ENCODE data around the gene ARMC2. TPM values are rescaled to one million over a fixed set of nuclear protein-coding genes. Genes with fewer than 3 reads are reported as not detected.

ARMC2 gene
- total RNA-seq, 1 donor from 2014 or later = 10.1 TPM

DNA sequence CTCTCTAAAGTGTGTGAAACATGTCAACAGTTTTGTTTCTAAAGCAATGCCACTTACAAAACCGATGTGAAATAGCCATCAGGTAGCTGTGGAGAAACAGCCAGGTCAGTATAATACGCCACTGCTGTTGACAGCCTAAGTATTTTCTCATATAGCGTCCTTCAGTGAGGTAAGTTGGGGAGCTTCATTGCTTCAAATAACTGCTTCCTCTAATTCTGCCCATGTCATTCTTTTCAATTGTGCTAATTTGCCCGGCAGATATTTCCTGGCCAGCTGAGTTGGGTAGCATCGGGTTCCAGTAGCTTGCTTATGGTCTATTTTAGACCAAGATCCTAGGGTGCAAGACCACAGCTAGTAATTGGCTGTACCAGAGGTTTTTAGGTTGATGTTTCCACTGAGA, 2.1 kb upstream of the ARMC2 start:
- TF ChIP-seq, protein P1, sequence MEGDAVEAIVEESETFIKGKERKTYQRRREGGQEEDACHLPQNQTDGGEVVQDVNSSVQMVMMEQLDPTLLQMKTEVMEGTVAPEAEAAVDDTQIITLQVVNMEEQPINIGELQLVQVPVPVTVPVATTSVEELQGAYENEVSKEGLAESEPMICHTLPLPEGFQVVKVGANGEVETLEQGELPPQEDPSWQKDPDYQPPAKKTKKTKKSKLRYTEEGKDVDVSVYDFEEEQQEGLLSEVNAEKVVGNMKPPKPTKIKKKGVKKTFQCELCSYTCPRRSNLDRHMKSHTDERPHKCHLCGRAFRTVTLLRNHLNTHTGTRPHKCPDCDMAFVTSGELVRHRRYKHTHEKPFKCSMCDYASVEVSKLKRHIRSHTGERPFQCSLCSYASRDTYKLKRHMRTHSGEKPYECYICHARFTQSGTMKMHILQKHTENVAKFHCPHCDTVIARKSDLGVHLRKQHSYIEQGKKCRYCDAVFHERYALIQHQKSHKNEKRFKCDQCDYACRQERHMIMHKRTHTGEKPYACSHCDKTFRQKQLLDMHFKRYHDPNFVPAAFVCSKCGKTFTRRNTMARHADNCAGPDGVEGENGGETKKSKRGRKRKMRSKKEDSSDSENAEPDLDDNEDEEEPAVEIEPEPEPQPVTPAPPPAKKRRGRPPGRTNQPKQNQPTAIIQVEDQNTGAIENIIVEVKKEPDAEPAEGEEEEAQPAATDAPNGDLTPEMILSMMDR (conservative IDR thresholded peaks at IDR 0.05) = no peak
- H3K4me3 Mint-ChIP-seq = peak overlapping the region; percentile 74
- H3K9me3 Mint-ChIP-seq = no peaks in the 10 kb centered on the region
- H3K27me3 Mint-ChIP-seq (ENCODE audit: low read depth) = peaks cover 8% of the 10 kb centered on the region
- no peaks in the 10 kb centered on the region for H3K36me3 Mint-ChIP-seq (ENCODE audit: low read depth)
- DNase-seq (ENCODE audit: low read depth, low spot score) = no peak
- H3K4me1 Mint-ChIP-seq = peaks cover 13% of the 10 kb centered on the region
- no peak overlapping the region for H3K27ac Mint-ChIP-seq (ENCODE audit: unreplicated experiment)

DNA sequence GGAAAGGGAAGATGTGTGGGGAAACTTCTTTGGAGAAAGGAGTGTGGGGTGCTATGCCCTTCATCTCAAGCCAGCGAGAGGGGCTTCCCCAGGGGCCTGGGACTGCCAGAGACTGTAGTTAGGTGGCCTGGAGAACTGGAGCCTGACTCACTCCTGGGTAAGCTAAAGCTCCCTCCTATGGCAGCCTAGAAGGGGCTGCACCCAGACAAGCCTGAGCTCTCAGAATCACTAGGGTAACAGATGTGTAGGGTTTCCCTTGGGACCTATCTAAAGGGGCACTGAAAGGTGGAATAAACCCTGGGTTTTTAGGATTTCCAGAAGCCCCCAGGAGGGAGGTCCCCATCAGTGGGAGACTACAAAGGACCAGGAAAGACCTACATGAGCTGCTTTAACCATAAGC, 1.6 kb upstream of the ARMC2 start:
- Mint-ChIP-seq H3K4me1 (peaks cover 13% of the 10 kb centered on the region), H3K4me3 (peak overlapping the region; percentile 74), H3K36me3 (ENCODE audit: low read depth) (no peaks in the 10 kb centered on the region), H3K9me3 (no peaks in the 10 kb centered on the region), H3K27ac (ENCODE audit: unreplicated experiment) (no peak overlapping the region), H3K27me3 (ENCODE audit: low read depth) (peaks cover 3% of the 10 kb centered on the region)
- DNase-seq (ENCODE audit: low read depth, low spot score) = no peak
- TF ChIP-seq, protein P1 (conservative IDR thresholded peaks at IDR 0.05) = no peak

DNA sequence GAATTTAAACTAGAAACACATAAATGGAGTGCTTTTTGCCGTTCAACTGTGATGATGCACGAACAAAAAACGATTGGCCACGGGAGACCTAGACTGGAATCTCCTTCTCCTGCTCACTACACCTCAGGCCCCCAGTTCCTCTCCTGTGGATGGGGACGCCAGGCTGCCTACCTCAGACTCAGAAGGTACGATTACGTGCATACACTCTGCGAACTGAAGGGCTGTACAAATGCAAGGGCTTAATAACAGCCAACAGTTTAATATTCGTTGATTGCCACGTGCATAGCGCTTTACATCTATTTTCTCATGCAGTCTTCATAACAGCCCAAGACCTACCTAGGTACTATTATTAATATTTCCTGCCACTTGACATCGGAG, 495 bp upstream of the ARMC2 start:
- no peak for DNase-seq (ENCODE audit: low read depth, low spot score)
- Mint-ChIP-seq H3K27me3 (ENCODE audit: low read depth) (no peaks in the 10 kb centered on the region), H3K9me3 (no peaks in the 10 kb centered on the region), H3K27ac (ENCODE audit: unreplicated experiment) (no peak overlapping the region), H3K4me1 (peaks cover 13% of the 10 kb centered on the region), H3K4me3 (peak overlapping the region; percentile 88), H3K36me3 (ENCODE audit: low read depth) (no peaks in the 10 kb centered on the region)
- TF ChIP-seq, protein P1 (conservative IDR thresholded peaks at IDR 0.05) = no peak

DNA sequence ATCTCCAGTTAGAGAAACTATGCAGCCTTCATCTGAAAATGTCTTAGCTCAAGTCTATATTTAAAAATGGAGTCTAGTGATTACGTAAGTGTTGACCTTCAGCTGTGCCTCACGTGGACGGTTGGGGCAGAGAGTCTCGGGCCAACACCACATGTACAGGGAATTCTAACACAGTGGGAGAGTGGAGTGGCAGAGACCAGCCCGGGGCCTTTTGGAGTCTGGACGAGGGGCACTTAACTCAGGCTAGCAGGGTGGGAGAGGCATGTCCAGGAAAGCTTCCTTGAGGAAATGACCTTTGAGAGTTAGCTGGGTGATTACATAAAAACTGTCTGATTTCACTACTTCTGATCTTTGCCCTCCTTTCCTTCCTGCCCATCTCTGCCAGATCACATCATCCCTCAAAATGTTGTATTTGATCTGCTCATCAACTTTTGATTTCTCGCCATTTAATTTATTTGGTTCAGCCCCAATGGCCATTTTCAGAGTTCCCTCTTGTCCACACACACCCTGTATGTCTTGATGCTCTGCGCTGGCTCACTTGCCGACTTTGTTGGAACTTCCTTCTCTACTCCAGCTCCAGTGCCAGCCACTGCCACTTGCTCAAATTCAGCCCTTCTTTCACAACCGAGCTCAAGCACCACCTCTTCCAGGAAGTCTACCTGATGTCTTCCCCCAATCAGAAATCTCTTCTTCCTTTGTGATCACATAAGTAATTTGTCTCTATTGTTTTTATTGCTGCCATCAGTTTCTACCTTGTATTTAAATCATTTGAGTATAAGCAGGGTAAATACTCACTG, 2.6 kb downstream of the ARMC2 start:
- DNase-seq (ENCODE audit: low read depth, low spot score) = no peak
- peaks cover 13% of the 10 kb centered on the region for H3K4me1 Mint-ChIP-seq
- peak overlapping the region; percentile 70 for H3K4me3 Mint-ChIP-seq
- no peaks in the 10 kb centered on the region for H3K9me3 Mint-ChIP-seq
- H3K27ac Mint-ChIP-seq (ENCODE audit: unreplicated experiment) = no peak overlapping the region
- TF ChIP-seq, protein P1 (conservative IDR thresholded peaks at IDR 0.05) = no peak
- no peaks in the 10 kb centered on the region for H3K27me3 Mint-ChIP-seq (ENCODE audit: low read depth)
- H3K36me3 Mint-ChIP-seq (ENCODE audit: low read depth) = peaks cover 13% of the 10 kb centered on the region

DNA sequence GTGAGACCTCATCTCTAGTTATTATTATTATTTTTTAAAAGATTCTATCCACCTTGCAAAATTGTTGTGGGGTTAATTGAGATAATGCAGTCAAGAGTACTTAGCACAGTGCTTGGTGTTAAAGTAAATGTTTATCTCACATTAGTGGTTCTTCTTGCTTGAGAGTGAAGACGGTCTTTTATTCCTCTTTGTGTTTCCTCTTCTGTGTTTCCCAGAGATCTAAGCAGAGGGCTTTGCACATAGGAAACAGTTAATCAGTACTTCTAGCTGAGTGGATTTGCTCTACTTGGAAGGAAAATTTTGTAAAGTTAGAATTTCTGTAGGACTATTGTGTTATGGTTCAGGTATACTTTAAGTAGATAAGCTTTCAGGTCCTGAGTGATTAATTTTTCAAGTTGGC, 3.5 kb downstream of the ARMC2 start:
- TF ChIP-seq, protein P1 (conservative IDR thresholded peaks at IDR 0.05) = no peak
- no peak for DNase-seq (ENCODE audit: low read depth, low spot score)
- Mint-ChIP-seq H3K36me3 (ENCODE audit: low read depth) (peaks cover 22% of the 10 kb centered on the region), H3K9me3 (peaks cover under 1% of the 10 kb centered on the region), H3K4me3 (no peak overlapping the region), H3K4me1 (peaks cover 13% of the 10 kb centered on the region), H3K27ac (ENCODE audit: unreplicated experiment) (no peak overlapping the region), H3K27me3 (ENCODE audit: low read depth) (no peaks in the 10 kb centered on the region)

Data from neural crest cell (in vitro differentiated cells).